ENCODE results near the gene DYTN. TPM values are rescaled to one million over a fixed set of nuclear protein-coding genes. Genes with fewer than 3 reads are reported as not detected.
"Not testable (repeated sequence)": the region's sequence is repeated elsewhere in the genome, so short reads cannot be mapped to it uniquely, and the experiment has no call there.

The DYTN gene
- total RNA-seq = not detected

- DNase-seq (ENCODE audit: low spot score) (no peak), ATAC-seq (no peak)
Measured at GRCh38 chr2:206718296-206718695, at the start of gene DYTN. Gene DYTN (minus strand): TSS chr2:206718396. CDS start chr2:206718279, 117 bp downstream.

- DNase-seq (ENCODE audit: low spot score) (no peak), ATAC-seq (no peak)
Measured at GRCh38 chr2:206766057-206766930, 48.1 kb upstream of the DYTN start.

GRCh38 chr2:206765242-206766056 is 47.3 kb upstream of the DYTN start, which contains the start of the genes FASTKD2 and MDH1B:
Gene FASTKD2 (plus strand): TSS chr2:206765606. CDS start chr2:206766694, 1,088 bp downstream.
Gene MDH1B (minus strand): TSS chr2:206765328. CDS start chr2:206765271, 57 bp downstream.
- ATAC-seq (peak; percentile 94), DNase-seq (ENCODE audit: low spot score) (peak; percentile 89)

GRCh38 chr2:206764673-206765241 is 46.6 kb upstream of the DYTN start:
- ATAC-seq = peak; percentile 56
- DNase-seq (ENCODE audit: low spot score) = no peak

- no peak for DNase-seq (ENCODE audit: low spot score)
Measured at GRCh38 chr2:206756816-206757215, 38.6 kb upstream of the DYTN start.

GRCh38 chr2:206740800-206741199 is 22.6 kb upstream of the DYTN start:
- DNase-seq (ENCODE audit: low spot score) (no peak), ATAC-seq (no peak)

More at GRCh38 chr2:206756816-206757215, 38.6 kb upstream of the DYTN start:
- ATAC-seq = no peak

- ATAC-seq = no peak
- DNase-seq (ENCODE audit: low spot score) = no peak
Measured at GRCh38 chr2:206739271-206739670, 21.1 kb upstream of the DYTN start.

GRCh38 chr2:206736935-206737334 is 18.7 kb upstream of the DYTN start:
- ATAC-seq (no peak), DNase-seq (ENCODE audit: low spot score) (no peak)

GRCh38 chr2:206733341-206733740 is 15.1 kb upstream of the DYTN start:
- DNase-seq (ENCODE audit: low spot score) (no peak), ATAC-seq (no peak)

GRCh38 chr2:206728277-206729199 is 10.3 kb upstream of the DYTN start:
- ATAC-seq (no peak), DNase-seq (ENCODE audit: low spot score) (no peak)

- DNase-seq (ENCODE audit: low spot score) (no peak), ATAC-seq (no peak)
Measured at GRCh38 chr2:206727287-206727686, 9.1 kb upstream of the DYTN start.

- ATAC-seq (no peak), DNase-seq (ENCODE audit: low spot score) (no peak)
Measured at GRCh38 chr2:206723288-206723687, 5.1 kb upstream of the DYTN start.

GRCh38 chr2:206721256-206721920 is 3.2 kb upstream of the DYTN start:
- no peak for ATAC-seq

GRCh38 chr2:206716623-206717022 is 1.6 kb downstream of the DYTN start:
- no peak for ATAC-seq

More at GRCh38 chr2:206721256-206721920, 3.2 kb upstream of the DYTN start:
- DNase-seq (ENCODE audit: low spot score) = no peak

GRCh38 chr2:206715183-206715582 is 3.0 kb downstream of the DYTN start:
- not testable (repeated sequence) for DNase-seq (ENCODE audit: low spot score); ATAC-seq

More at GRCh38 chr2:206716623-206717022, 1.6 kb downstream of the DYTN start:
- DNase-seq (ENCODE audit: low spot score) = no peak

- DNase-seq (ENCODE audit: low spot score) = no peak
- no peak for ATAC-seq
Measured at GRCh38 chr2:206713746-206714145, 4.5 kb downstream of the DYTN start.

GRCh38 chr2:206708286-206708685 is 9.9 kb downstream of the DYTN start:
- DNase-seq (ENCODE audit: low spot score) (no peak), ATAC-seq (no peak)

- no peak for ATAC-seq
- no peak for DNase-seq (ENCODE audit: low spot score)
Measured at GRCh38 chr2:206707164-206707701, 11.0 kb downstream of the DYTN start.

- DNase-seq (ENCODE audit: low spot score) (no peak), ATAC-seq (no peak)
Measured at GRCh38 chr2:206701952-206702605, 16.1 kb downstream of the DYTN start.
